ENCODE measurements around the gene DACH1. TPM values are rescaled to one million over a fixed set of nuclear protein-coding genes. Genes with fewer than 3 reads are reported as not detected.
"Not testable (repeated sequence)": the region's sequence is repeated elsewhere in the genome, so short reads cannot be mapped to it uniquely, and the experiment has no call there.

The DACH1 gene
- total RNA-seq, 1 experiment from 2014 or later = 0.31 TPM

DNA sequence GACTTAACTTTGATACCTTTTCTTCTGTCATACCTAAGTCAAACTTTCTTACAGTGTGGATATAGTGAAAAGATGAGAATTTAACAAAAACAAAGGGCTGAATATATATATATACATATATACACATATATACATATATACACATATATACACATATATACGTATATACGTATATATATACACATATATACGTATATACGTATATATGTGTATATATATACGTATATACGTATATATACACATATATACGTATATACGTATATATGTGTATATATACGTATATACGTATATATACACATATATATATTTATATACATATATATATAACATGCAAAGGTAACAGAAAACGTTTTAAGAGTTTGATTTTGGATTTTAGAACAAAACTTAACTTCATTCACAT lies 88.0 kb downstream of the DACH1 start:
- POLR2A ChIA-PET; ATAC-seq; H3K4me1 Mint-ChIP-seq; CTCF ChIA-PET; H3K27me3 Mint-ChIP-seq (ENCODE audit: low read depth); H3K27ac Mint-ChIP-seq; H3K9me3 Mint-ChIP-seq; H3K4me3 Mint-ChIP-seq; H3K36me3 Mint-ChIP-seq; DNase-seq (ENCODE audit: low spot score): not testable (repeated sequence)

DNA sequence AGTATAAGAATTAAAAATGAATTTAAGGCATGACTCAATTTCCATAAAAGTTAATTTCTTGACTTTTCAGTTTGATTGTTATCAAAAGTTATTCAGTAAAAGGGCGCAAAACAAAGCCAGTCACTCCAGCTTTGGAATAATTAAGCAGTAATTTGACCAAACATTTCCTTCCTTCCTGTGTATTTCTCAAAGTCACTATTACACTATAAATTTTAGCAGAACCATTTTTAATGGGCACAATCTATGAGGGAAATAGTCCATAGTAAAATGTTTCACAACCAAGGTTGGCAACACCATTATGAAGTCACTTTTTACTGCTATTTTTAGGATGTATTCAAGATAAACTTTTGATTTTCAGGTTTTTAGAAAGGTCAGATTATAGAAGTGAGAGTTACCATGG lies 91.0 kb downstream of the DACH1 start:
- Mint-ChIP-seq H3K9me3 (no peaks in the 10 kb centered on the region), H3K4me3 (no peak overlapping the region), H3K27me3 (ENCODE audit: low read depth) (no peaks in the 10 kb centered on the region), H3K4me1 (no peaks in the 10 kb centered on the region), H3K36me3 (no peaks in the 10 kb centered on the region), H3K27ac (no peak overlapping the region)
- DNase-seq (ENCODE audit: low spot score) (no peak), ATAC-seq (no peak)
- POLR2A ChIA-PET = no interaction called here
- CTCF ChIA-PET = no interaction called here
- TF ChIP-seq ATF3 (CRISPR knock-in tag; conservative IDR thresholded peaks at IDR 0.05) (no peak), NR2C2 (CRISPR knock-in tag; IDR thresholded peaks at IDR 0.05) (no peak), GTF2I (CRISPR knock-in tag; conservative IDR thresholded peaks at IDR 0.05) (no peak), ZBTB43 (CRISPR knock-in tag; IDR thresholded peaks at IDR 0.05) (no peak), NFYB (CRISPR knock-in tag; conservative IDR thresholded peaks at IDR 0.05; ENCODE audit: low read depth) (no peak), ZNF416 (CRISPR knock-in tag; IDR thresholded peaks at IDR 0.05) (no peak), CBFB (CRISPR knock-in tag; IDR thresholded peaks at IDR 0.05; ENCODE audit: low read depth) (no peak)
- TF ChIP-seq, protein P1, sequence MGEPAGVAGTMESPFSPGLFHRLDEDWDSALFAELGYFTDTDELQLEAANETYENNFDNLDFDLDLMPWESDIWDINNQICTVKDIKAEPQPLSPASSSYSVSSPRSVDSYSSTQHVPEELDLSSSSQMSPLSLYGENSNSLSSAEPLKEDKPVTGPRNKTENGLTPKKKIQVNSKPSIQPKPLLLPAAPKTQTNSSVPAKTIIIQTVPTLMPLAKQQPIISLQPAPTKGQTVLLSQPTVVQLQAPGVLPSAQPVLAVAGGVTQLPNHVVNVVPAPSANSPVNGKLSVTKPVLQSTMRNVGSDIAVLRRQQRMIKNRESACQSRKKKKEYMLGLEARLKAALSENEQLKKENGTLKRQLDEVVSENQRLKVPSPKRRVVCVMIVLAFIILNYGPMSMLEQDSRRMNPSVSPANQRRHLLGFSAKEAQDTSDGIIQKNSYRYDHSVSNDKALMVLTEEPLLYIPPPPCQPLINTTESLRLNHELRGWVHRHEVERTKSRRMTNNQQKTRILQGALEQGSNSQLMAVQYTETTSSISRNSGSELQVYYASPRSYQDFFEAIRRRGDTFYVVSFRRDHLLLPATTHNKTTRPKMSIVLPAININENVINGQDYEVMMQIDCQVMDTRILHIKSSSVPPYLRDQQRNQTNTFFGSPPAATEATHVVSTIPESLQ (CRISPR knock-in tag; IDR thresholded peaks at IDR 0.05) = no peak

DNA sequence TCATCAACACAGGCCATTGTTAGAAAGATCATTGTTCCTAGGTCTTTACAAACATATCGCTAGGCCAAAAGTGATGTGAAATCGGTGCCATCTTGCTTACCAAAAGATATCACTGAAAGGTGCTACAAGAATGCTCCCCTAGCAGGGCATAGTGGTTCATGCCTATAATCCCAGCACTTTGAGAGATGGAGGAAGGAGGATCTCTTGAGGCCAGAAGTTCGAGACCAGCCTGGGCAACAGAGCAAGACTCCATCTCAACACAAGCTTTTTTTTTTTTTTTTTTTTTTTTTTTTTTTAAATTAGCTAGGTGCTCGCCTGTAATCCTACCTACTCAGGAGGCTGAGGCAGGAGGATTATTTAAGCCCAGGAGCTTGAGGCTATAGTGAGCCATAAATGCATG lies 92.1 kb downstream of the DACH1 start:
- ChIA-PET POLR2A (no interaction called here), CTCF (no interaction called here)
- Mint-ChIP-seq H3K4me1 (no peaks in the 10 kb centered on the region), H3K4me3 (no peak overlapping the region), H3K27me3 (ENCODE audit: low read depth) (no peaks in the 10 kb centered on the region), H3K36me3 (no peaks in the 10 kb centered on the region), H3K27ac (no peak overlapping the region), H3K9me3 (no peaks in the 10 kb centered on the region)
- ATAC-seq = no peak
- no peak for DNase-seq (ENCODE audit: low spot score)
- no peak for TF ChIP-seq NR2C2 (CRISPR knock-in tag; IDR thresholded peaks at IDR 0.05)
- 0 out of 2 replicates have a peak, but pooled peaks have one; percentile 26 for TF ChIP-seq ZNF121 (CRISPR knock-in tag; IDR thresholded peaks at IDR 0.05)

DNA sequence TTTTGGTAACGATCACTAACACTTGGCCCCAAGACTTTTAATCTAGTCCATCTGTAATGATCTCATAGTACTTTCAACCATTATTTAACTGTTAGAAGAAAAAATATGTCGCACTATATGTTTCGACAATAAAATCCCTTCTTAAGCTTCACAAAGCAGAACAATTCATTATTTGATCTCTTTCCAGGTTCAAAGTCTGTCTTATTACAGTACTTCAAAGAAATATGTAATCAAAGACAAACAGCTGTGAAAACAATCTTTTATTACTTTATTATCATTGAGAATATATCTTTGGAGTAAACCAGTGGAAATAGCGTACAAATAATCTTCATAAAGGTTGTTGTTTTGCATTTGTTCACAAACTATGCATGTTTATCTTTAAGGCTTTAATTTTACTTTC lies 93.5 kb downstream of the DACH1 start:
- H3K27me3 Mint-ChIP-seq (ENCODE audit: low read depth) = no peaks in the 10 kb centered on the region
- no peak overlapping the region for H3K4me3 Mint-ChIP-seq
- H3K4me1 Mint-ChIP-seq = no peaks in the 10 kb centered on the region
- ChIA-PET POLR2A (no interaction called here), CTCF (no interaction called here)
- DNase-seq (ENCODE audit: low spot score) (no peak), ATAC-seq (no peak)
- H3K36me3 Mint-ChIP-seq = no peaks in the 10 kb centered on the region
- no peak overlapping the region for H3K27ac Mint-ChIP-seq
- TF ChIP-seq ESRRA (CRISPR knock-in tag; IDR thresholded peaks at IDR 0.05; ENCODE audit: borderline replicate concordance) (no peak), ZNF396 (CRISPR knock-in tag; IDR thresholded peaks at IDR 0.05; ENCODE audit: borderline replicate concordance) (no peak), SMAD3 (CRISPR knock-in tag; IDR thresholded peaks at IDR 0.05; ENCODE audit: borderline replicate concordance) (no peak), RELA (CRISPR knock-in tag; IDR thresholded peaks at IDR 0.05; ENCODE audit: borderline replicate concordance) (no peak), TEAD4 (CRISPR knock-in tag; IDR thresholded peaks at IDR 0.05) (no peak), HMGA2 (CRISPR knock-in tag; IDR thresholded peaks at IDR 0.05) (no peak), NFE2L1 (CRISPR knock-in tag; IDR thresholded peaks at IDR 0.05) (no peak), JAZF1 (CRISPR knock-in tag; IDR thresholded peaks at IDR 0.05) (no peak), PRDM15 (CRISPR knock-in tag; IDR thresholded peaks at IDR 0.05) (no peak)
- TF ChIP-seq, protein P2, sequence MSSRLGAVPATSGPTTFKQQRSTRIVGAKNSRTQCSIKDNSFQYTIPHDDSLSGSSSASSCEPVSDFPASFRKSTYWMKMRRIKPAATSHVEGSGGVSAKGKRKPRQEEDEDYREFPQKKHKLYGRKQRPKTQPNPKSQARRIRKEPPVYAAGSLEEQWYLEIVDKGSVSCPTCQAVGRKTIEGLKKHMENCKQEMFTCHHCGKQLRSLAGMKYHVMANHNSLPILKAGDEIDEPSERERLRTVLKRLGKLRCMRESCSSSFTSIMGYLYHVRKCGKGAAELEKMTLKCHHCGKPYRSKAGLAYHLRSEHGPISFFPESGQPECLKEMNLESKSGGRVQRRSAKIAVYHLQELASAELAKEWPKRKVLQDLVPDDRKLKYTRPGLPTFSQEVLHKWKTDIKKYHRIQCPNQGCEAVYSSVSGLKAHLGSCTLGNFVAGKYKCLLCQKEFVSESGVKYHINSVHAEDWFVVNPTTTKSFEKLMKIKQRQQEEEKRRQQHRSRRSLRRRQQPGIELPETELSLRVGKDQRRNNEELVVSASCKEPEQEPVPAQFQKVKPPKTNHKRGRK (CRISPR knock-in tag; IDR thresholded peaks at IDR 0.05; ENCODE audit: borderline replicate concordance) = no peak
- TF ChIP-seq, protein P3, sequence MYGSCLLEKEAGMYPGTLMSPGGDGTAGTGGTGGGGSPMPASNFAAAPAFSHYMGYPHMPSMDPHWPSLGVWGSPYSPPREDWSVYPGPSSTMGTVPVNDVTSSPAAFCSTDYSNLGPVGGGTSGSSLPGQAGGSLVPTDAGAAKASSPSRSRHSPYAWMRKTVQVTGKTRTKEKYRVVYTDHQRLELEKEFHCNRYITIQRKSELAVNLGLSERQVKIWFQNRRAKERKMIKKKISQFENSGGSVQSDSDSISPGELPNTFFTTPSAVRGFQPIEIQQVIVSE (CRISPR knock-in tag; IDR thresholded peaks at IDR 0.05; ENCODE audit: borderline replicate concordance) = no peak
- no peaks in the 10 kb centered on the region for H3K9me3 Mint-ChIP-seq
